ENCODE measurements around the gene MCHR2. TPM values are rescaled to one million over a fixed set of nuclear protein-coding genes. Genes with fewer than 3 reads are reported as not detected.
"Not testable (repeated sequence)": the region's sequence is repeated elsewhere in the genome, so short reads cannot be mapped to it uniquely, and the experiment has no call there.

Gene MCHR2, protein sequence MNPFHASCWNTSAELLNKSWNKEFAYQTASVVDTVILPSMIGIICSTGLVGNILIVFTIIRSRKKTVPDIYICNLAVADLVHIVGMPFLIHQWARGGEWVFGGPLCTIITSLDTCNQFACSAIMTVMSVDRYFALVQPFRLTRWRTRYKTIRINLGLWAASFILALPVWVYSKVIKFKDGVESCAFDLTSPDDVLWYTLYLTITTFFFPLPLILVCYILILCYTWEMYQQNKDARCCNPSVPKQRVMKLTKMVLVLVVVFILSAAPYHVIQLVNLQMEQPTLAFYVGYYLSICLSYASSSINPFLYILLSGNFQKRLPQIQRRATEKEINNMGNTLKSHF
- total RNA-seq, result 12.6 TPM

DNA sequence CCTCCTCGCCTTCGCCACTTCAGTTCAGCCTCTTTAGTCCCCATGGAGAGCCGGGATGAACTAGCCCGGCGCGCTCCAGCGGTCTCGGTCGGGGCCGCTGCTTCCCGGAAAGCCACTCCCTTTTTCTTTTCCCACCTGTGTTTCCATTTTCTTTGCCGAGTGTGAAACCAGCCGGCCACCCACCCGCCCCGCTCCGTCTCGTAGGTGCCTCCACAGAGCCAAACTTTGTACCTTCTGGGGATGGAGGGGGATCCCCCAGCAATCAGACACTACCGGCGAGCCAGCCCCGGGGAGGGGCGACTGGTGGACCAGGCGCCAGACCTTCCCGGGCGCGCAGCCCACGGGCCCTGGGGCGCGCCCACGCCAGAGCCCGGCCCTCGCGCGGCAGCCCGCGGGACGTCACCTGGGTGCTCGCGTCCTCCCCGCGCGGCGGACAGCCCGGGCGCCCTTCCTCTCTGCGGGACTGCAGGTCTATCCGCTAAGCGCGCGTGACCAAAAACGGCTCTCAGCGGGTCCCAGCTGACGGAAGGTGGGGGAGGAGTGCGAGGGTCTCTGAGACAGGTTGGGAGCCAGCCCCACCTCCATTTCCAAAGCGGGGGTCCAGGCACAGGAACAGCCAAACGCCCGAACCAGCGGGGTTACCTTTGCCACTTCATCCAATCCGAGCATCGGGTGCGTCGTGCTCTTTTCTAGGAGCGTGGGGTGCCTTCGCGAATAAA, at the start of gene MCHR2:
TSS of gene MCHR2 (minus strand) at position 691 of the 719 bp plus-strand sequence. CDS start 38,076 bp downstream, outside the sequence.
- no peak for FAIRE-seq

DNA sequence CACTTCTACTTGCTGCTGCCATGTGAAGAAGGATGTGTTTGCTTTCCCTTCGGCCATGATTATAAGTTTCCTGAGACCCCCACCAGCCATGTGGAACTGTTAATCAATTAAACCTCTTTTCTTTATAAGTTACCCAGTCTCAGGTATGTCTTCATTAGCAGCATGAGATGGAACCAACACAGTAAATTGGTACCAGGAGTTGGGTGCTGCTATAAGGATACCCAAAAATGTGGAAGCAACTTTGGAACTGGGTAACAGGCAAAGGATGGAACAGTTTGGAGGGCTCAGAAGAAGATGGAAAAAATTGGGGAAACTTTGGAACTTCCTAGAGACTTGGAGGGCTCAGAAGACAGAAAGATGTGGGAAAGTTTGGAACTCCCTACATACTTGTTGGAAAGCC, 44.5 kb upstream of the MCHR2 start:
- DNase-seq (ENCODE audit: low spot score in 2 of 2); FAIRE-seq: not testable (repeated sequence)

More for the DNA sequence above, at the start of gene MCHR2:
- peak in 1 of 2 donors; percentile 11 for DNase-seq (ENCODE audit: low spot score in 2 of 2)

DNA sequence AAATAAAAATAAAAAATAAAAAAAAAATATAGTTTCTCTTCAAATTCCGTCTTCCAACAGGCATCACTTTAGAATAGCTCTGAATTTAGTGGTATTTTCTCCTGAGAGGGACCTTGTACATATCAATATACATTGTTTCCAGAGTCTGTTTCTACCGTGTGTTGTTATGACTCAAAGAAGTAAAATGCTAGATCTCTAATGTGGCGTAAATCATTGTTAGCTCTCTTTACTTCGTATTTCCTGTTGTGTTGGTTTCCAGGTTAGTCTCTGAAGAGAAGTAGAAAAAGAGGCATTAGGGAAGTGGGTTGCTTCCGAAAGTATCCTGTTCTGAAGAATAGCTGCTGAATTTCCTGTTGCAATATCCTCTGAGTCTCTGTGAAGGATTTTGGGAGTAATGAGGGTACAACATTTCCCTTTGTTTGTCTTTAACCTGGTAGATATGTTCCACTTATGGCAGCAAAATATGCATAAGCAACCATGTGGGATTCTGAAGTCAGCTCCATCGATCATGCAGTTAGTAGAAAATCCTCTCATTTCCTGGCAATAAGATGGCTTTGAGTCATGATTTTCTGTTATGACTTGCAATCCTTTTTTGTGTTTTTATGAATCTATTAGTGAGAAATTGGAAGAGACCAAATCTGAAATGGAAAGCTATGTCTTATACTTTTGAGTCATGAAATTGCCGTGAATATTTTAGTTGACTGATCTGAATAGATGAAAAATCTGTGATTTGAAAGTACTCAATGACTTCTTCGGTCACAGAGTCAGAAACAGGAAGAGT, 42.0 kb upstream of the MCHR2 start:
- no peak for FAIRE-seq
- DNase-seq (ENCODE audit: low spot score in 2 of 2), result no peak

DNA sequence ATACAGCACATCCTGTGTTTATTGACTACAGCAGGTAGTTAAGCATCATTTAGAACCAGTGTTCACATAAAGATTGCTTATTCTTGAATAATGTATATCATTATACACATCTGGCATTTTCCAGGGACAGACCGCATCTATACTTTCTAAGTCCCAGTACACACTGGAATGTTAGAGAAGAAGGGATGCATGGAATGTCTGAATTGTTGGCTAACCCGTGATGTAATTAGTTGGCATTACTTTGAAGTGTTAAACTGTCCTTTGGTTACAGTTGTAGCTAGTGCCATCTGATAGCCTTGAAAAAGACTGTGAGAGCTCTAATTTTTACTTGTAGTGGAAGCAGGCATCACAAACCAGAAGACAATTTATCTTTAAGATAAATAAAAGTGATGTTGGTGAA, 29.8 kb upstream of the MCHR2 start:
- DNase-seq (ENCODE audit: low spot score in 2 of 2), result no peak
- FAIRE-seq, result no peak

DNA sequence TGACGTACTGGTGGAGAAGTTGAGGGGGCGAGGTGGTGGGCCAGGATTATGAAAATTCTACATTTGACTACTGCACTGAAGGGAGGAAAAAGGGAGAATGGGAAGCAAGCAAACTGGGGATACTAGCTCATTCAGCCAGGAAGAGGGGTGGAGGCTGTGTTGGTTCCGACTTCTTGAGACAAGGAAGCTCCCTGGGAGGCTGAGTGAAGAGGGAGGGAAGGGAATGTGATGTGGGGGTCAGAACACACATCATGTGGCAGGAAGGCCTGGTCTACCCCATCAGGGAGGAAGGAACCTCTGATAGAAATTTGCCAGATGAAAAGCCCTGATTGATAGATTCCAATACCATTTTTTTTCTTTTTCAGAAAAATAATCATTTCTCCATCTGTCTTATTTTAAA, 28.8 kb upstream of the MCHR2 start:
- DNase-seq (ENCODE audit: low spot score in 2 of 2) (no peak), FAIRE-seq (no peak)

DNA sequence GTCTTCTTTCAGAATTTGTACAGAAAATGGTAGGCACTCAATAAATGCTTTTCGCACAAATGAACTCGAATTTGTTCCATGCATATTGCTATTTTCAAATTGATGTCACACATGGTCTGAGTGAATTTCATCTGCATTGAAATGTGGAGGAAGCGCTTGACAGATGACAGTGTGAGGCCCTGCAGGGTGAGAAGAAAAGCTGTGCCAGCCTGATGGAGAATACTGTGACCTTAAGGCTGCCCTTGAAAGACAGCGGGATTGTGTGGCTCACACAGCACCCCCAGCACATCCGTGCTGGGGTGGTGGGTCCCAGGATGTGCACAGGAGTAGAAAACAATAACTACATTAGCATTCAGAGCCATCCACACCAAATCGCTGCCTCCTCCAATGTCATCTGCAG, 14.8 kb upstream of the MCHR2 start:
- FAIRE-seq (no peak), DNase-seq (ENCODE audit: low spot score in 2 of 2) (no peak)

DNA sequence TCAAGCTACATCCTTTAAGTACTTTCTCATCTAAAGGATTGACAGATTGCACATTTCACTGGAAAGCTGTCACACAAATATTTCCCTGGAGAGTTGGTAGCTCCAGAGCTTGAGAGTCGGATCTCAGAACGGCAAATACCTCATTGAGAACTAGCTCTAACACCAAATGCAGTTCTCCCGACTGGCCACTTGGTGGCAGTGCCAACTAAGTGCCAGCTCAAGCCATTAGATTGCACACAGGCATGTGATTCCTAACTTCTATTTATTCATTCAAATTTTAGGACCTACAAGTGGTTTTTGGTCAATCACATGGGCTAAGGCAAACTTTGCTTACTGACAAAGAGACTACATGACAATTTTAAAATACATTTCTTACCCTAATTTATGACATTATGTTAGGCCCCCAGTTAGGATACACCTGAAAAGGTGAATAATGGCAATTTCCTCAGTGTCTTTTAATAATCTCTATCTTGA, 7.9 kb upstream of the MCHR2 start:
- FAIRE-seq (peak; percentile 34), DNase-seq (ENCODE audit: low spot score in 2 of 2) (peak in 1 of 2 donors; percentile 32)

DNA sequence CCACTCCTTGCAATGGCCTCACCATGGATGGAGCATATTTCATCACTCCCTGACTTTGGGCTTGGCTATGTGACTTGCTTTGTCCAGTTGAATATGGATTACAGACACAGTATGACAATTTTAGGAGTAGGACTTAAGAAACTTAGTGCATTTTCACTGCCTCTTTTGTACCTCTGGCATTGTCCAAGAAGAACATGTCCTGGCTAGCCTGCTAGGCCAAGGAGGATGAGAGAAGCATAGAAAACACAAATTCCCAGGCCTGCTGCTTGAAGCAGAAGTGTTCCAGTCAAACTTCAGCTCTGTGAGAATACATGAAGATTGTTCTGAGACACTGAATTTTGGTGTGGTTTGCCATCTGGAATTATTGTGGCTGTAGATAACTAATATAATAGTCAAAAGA, 3.1 kb upstream of the MCHR2 start:
- DNase-seq (ENCODE audit: low spot score in 2 of 2), result no peak
- no peak for FAIRE-seq

DNA sequence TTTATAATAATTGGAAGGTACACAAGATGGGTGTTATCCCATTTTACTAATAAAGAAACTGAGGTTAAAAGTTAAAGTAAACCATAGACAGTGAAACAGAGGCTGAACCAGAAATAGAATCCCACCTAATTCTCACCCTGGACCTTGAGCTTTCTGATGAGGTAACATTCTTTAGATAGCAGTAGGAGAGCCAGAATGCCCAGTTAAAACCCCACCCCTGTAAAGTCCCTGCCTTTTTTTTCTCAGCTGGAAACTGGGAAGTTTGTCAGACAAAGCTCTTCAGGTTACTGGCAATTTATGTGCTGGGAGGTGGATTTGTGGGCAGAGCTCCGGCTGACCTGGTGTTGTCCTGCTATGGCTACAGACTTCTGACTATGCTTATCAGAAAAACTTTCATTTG, 1.9 kb upstream of the MCHR2 start:
- FAIRE-seq, result no peak
- DNase-seq (ENCODE audit: low spot score in 2 of 2), result no peak

DNA sequence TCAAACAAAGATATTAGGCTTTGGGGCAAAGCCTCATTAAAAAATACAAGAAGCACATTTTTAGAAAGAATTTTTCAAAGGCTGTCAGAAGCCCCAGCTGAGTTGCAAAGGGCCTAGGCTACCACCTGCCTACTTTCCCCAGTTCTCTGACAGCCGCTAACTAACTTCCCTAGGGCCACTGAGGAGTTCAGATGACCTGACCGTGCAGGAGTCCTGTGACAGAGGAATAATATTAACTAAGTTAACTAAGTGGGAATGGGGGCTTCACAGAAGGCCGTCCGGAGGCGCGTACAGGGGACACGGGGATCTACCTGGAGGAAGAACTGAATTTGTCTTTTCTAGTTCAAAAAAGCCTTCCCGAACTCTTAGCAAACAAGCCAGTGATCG, 884 bp downstream of the MCHR2 start:
- no peak for DNase-seq (ENCODE audit: low spot score in 2 of 2)
- FAIRE-seq, result no peak

DNA sequence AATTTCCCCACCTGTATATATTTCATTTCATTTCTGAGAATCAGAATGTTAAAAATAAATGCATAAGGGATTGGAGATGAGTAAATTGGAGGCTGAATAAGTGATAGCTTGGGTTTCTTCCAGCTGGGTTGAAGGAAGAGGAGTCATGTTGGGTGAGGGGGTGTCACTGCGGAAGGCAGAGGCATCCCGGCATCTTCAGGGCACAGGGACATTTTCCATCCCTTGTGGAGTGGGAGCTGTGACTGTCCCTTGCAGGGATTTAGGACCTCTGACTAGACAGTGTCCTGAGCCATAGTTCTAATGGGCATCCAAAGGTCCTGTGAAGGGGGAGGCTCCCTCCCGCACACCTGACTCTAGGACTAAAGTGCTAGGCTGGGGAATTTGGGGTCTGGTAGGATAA, 2.1 kb downstream of the MCHR2 start:
- FAIRE-seq (no peak), DNase-seq (ENCODE audit: low spot score in 2 of 2) (no peak)

DNA sequence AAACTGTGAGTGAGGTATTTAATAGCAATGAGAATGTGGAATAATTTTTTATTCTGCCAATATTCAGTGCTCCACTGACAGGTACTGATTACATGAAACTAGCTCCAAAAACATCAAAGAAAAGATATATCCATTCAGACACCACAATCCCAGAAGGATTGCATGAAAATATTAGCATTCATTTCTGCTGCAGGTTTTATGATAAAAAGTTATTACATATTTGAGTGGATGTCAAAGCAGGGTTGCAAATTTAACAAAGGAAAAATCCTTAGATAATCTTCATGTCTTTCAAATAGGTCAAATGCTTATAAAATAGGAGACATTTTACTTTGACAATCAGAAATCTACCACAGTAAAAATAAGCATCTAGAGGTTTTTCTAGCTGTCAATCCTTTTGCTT, 13.3 kb downstream of the MCHR2 start:
- DNase-seq (ENCODE audit: low spot score in 2 of 2) (no peak), FAIRE-seq (no peak)

DNA sequence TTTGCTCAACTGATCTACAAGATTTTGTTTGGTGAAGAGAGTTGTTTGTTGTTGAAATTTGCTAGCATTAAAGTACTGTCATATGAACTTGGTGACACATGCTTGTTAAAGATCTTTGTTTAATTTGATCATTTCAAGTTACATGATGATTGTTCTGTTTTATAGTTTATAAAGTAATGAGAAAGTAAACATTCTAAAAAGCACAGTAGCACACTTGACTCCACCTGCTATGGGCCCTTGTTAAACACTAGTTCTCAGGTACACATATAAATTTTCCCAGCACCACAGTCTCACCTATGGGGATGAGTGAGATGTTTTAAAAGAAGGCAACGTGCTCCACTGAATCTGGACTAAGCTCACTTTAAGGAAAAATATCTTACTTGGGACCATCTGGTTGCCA, 14.1 kb downstream of the MCHR2 start:
- DNase-seq (ENCODE audit: low spot score in 2 of 2) (no peak), FAIRE-seq (no peak)

DNA sequence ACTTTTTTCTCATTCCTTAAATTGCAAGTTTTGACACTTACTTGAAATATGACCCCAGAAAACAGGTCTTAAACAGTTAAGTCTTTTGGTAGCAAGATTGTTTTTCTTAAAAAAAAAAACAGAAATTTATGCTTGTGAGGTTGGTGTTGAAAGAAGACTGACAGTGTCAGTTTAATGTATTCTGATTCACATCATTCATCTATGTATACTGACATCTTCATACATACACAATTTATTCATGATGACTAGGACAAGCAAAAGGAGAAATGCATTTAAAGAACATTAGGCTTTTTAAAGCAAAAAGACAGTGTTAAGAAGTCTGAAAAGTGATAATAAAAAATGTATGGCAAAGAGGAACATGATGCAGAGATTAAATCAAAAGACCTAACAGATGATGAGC, 27.0 kb downstream of the MCHR2 start:
- FAIRE-seq, result no peak
- no peak for DNase-seq (ENCODE audit: low spot score in 2 of 2)

DNA sequence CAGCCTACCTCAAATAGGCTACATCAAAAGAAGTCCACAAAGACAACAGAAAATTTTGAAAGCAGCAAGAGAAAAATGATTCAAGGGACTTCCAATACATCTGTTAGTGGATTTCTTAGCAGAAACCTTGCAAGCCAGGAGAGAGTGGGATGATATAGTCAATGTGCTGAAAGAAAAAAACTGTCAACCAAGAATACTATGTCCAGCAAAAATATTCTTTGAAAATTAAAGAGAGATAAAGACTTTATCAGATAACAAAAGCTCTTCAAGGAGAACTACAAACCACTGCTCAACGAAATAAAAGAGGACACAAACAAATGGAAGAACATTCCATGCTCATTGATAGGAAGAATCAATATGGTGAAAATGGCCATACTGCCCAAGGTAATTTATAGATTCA, 34.0 kb downstream of the MCHR2 start:
- no peak for FAIRE-seq
- no peak for DNase-seq (ENCODE audit: low spot score in 2 of 2)

DNA sequence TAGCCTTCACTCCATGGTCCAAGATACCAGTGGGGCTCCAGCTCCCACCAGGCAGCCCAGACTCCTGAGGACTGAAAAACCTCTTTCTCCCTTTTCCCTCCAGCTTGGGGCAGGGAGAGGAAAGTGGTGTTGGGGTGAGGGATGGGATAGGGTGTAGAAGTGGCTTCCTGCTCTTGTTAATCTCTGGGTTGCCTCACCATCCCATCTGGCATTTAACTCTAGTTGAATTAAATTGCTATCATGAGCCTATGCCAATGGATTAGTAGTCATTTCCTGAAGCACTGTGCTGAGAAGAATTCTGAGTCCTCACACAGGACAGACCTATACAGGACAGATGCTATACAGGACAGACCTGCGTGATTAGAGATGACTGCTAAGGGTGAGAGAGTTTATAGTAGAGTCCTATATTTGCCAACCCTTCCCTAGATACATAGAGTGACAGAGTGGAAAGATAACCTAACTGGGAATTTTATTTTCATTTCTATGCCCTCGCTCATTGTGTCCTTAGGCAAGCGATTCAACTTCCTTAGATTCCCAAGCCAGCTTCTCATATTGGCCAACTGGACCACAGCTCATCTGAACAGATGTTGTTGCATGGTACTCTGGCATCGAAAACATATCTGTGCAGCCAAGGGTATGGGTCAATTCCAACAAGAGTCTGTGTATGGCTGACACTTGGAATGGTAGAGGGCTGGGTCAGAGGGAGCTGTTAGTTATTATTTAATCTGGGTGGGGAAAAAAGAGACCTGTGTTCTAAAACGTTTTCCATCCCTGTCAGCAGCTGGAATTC, 42.8 kb downstream of the MCHR2 start:
- DNase-seq (ENCODE audit: low spot score in 2 of 2), result no peak
- FAIRE-seq, result no peak

DNA sequence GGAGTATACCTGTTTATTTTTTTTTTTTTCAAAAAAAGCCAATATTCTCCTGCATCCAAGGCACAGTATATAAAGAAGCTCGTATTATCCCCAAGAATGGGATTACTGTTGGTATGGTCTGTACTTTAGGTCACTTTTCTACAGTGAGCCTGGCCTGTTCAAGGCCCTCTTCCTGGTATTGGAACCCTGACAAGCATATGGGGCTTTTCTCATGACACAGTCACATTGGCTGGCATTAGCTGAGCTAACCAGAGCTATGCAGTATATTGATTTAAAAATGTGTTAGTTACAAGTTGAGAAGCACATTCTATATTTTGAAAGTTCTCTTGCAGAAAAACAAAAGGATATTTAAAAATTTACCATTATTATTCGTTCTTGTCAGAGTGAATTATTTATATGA, 48.0 kb downstream of the MCHR2 start:
- DNase-seq (ENCODE audit: low spot score in 2 of 2) (no peak), FAIRE-seq (no peak)

DNA sequence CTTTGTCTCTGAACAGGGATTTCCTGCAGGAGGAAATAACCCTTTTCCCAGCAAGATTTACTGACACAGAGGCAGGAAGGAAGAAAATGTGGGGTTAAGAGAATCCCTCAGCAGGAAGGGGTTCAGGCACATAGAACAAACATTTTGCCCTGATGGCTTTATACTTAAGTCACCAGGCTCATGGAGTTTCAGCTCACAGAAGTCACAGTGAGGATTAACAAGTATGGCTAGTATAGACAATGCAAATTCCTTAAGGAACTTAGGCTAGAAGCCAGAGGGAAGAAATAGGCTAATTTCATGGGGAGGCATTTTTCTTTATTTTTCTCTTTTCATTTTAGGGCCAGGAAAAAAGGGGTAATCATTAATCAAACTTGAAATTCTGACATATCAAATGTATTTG, 50.2 kb downstream of the MCHR2 start:
- FAIRE-seq (no peak), DNase-seq (ENCODE audit: low spot score in 2 of 2) (no peak)

DNA sequence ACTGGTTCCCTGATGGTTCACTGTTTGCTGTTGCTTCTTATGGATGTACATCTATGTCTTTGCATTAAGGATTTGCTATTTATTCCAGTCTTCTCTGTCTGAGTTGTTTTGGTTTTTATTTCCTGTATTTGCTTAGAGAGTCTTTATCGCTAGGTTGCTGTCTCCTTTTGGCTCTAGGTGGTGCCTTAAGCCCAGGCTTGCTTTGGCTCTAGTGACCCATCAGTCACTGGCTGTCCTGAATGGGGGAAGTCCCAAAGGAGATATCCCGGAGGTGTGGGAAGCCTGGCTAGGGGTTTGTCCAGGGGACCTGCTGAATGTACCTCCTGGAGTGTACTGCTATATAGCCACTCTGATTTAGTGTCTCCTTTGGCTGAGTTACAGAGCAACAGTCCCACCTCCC, 53.4 kb downstream of the MCHR2 start:
- no peak for FAIRE-seq
- no peak for DNase-seq (ENCODE audit: low spot score in 2 of 2)

DNA sequence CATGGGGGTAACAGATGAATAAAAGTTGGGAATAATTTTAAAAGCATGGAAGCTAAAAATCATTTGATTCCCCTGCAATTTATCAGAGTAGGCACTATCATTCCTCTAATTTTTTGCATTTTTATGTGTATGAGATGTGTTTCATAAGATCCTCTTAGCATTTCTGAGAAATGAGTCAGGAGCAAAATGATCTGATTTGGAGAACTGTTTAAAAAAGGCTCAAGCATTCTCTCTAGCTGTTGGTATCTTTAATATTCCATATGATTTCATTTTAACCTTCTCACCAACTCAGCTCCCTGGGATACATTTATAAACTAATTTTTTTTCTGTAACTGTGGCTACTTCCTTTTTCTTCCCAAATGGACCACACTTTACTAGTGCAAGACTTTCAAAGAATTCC, 60.9 kb downstream of the MCHR2 start:
- DNase-seq (ENCODE audit: low spot score in 2 of 2), result no peak
- no peak for FAIRE-seq

Measured in frontal cortex (tissue), 4 donors.